Measurements from ENCODE around the gene PLBD2.

Gene PLBD2

DNA sequence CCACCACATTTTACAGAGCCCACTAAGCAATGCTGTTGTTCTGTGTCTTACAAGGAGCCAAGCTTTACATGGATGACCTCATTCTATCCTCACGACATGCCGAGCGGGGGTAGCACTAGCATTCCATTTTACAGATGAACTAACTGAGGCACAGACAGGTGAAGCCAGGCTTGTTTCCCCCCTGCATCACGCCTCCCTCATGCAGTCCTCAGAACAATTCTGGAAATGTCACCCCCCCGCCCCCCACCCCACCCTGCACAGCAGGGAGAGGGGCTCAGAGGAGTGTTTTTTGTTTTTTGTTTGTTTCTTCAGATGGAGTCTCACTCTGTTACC, 25.0 kb upstream of the PLBD2 start:
- TF ChIP-seq POLR2AphosphoS5 (IDR thresholded peaks at IDR 0.05; ENCODE audit: low read depth, low read length), result no peak
- TF ChIP-seq SIN3A (IDR thresholded peaks at IDR 0.05; ENCODE audit: borderline replicate concordance, insufficient read depth, low read length), result no peak
- TF ChIP-seq TAF1 (IDR thresholded peaks at IDR 0.05; ENCODE audit: borderline replicate concordance, insufficient read depth, low read length), result no peak
- TF ChIP-seq FOXP2 (optimal IDR thresholded peaks at IDR 0.05; ENCODE audit: borderline replicate concordance, extremely low read depth, extremely low read length, insufficient read depth), result no peak
- TF ChIP-seq, protein P1, sequence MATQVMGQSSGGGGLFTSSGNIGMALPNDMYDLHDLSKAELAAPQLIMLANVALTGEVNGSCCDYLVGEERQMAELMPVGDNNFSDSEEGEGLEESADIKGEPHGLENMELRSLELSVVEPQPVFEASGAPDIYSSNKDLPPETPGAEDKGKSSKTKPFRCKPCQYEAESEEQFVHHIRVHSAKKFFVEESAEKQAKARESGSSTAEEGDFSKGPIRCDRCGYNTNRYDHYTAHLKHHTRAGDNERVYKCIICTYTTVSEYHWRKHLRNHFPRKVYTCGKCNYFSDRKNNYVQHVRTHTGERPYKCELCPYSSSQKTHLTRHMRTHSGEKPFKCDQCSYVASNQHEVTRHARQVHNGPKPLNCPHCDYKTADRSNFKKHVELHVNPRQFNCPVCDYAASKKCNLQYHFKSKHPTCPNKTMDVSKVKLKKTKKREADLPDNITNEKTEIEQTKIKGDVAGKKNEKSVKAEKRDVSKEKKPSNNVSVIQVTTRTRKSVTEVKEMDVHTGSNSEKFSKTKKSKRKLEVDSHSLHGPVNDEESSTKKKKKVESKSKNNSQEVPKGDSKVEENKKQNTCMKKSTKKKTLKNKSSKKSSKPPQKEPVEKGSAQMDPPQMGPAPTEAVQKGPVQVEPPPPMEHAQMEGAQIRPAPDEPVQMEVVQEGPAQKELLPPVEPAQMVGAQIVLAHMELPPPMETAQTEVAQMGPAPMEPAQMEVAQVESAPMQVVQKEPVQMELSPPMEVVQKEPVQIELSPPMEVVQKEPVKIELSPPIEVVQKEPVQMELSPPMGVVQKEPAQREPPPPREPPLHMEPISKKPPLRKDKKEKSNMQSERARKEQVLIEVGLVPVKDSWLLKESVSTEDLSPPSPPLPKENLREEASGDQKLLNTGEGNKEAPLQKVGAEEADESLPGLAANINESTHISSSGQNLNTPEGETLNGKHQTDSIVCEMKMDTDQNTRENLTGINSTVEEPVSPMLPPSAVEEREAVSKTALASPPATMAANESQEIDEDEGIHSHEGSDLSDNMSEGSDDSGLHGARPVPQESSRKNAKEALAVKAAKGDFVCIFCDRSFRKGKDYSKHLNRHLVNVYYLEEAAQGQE (IDR thresholded peaks at IDR 0.05; ENCODE audit: insufficient read depth in 1 of 2, low read depth in 2 of 2, low read length in 2 of 2), result no peak

DNA sequence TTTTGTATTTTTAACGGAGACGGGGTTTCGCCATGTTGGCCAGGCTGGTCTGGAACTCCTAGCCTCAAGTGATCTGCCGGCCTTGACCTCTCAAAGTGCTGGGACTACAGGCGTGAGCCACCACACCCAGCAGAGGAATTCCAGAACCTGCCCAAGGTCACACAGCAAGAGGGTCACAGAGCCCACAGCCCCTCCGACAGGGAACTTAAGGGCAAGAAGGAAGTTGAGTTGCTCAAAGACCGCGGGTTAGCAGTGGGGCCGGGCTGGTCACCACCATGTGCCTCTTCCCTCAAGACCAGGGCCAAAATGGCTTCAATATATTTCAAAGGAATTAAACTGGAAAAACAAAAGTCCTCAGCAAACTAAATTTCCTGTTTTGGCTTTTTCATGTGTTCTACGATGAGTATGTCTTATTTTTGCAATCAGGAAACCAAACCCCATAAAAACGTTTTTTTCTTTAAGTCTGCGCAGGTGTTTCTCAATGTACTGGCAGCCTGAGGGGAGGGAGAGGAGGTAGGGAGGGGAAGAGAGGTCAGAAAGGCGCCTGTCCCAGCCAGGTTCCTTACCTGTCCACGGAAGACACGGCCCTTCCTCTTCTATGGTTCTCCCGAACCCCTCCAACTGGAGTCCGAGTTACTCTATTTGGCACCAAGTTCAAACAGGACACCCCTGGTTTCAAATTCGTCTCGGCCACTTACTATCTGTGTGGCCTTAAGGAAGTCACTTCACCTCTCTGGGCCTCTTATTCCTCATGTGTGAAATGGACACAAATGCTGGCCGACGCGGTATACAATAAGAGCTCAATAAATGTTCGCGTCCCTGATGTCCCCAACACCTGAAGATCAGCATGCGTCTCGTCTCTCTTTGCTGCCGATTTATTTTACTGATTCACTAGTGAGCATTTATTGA, 24.3 kb upstream of the PLBD2 start:
- TF ChIP-seq, protein P1 (IDR thresholded peaks at IDR 0.05; ENCODE audit: insufficient read depth in 1 of 2, low read depth in 2 of 2, low read length in 2 of 2), result no peak
- TF ChIP-seq SIN3A (IDR thresholded peaks at IDR 0.05; ENCODE audit: borderline replicate concordance, insufficient read depth, low read length), result no peak
- no peak for TF ChIP-seq TAF1 (IDR thresholded peaks at IDR 0.05; ENCODE audit: borderline replicate concordance, insufficient read depth, low read length)
- TF ChIP-seq FOXP2 (optimal IDR thresholded peaks at IDR 0.05; ENCODE audit: borderline replicate concordance, extremely low read depth, extremely low read length, insufficient read depth), result no peak
- no peak for TF ChIP-seq POLR2AphosphoS5 (IDR thresholded peaks at IDR 0.05; ENCODE audit: low read depth, low read length)

DNA sequence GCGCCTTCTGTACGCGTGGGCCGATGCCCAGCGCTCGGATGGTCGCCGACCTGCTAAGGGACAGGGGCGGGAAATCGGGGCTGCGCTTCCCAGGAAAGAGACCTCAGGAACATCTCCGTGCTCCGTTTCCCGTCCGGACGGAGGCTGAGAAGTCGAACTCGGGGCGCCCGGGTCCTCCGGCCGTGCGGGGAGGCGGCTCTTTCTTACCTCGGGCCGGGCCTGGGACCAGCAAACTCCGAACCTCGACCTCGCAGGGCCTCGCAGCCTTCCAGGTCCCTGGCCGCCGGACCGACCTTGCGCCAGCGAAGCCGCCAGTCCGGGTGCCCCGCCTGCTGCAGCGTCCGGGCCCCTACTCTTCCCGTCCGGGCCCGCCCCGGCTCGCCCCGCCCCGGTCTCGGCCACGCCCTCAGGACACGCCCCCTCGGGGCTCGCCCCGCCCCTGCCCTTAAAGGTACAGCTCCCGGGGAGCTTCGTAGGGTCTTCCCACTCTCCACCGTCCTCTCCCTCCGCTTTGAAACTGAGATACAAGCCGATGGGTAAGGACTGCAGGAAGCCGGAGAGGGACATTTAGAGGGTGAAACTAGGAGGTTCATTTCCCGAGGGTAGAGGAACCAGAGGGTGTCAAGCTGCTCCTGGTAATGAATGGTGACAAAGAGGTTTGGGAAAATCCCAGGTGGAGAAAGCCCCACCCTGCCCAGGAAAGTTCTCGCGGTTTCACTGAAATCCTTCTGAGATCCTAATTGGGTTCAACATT, 23.4 kb upstream of the PLBD2 start, which contains the start of gene SLC8B1:
SLC8B1 (minus strand) TSS at position 324 of the 754 bp plus-strand sequence. CDS start 2,231 bp downstream, outside the sequence.
- TF ChIP-seq TAF1 (IDR thresholded peaks at IDR 0.05; ENCODE audit: borderline replicate concordance, insufficient read depth, low read length) (0 out of 2 replicates have a peak, but pooled peaks have one; percentile 30), SIN3A (IDR thresholded peaks at IDR 0.05; ENCODE audit: borderline replicate concordance, insufficient read depth, low read length) (no peak), POLR2AphosphoS5 (IDR thresholded peaks at IDR 0.05; ENCODE audit: low read depth, low read length) (peak; percentile 93), FOXP2 (optimal IDR thresholded peaks at IDR 0.05; ENCODE audit: borderline replicate concordance, extremely low read depth, extremely low read length, insufficient read depth) (peak; percentile 12)
- TF ChIP-seq, protein P1 (IDR thresholded peaks at IDR 0.05; ENCODE audit: insufficient read depth in 1 of 2, low read depth in 2 of 2, low read length in 2 of 2), result peak in 1 of 2 experiments; percentile 44; a peak in 1 of 4 replicates

DNA sequence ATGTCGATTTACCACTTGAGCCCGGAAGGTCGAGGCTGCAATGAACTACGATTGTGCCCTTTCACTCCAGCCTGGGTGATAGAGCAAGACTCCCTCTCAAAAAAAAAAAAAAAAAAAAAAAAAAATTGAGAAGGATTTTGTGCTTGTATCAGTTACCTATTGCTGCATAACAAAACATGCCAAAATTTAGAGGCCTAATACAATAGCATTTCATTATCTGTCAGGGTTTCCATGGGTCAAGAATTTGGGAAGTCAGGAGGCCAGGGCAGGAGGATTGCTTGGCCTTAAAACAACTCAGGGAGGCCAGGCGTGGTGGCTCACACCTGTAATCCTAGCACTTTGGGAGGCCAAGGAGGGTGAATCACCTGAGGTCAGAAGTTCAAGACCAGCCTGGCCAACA, 18.8 kb upstream of the PLBD2 start:
- no peak for TF ChIP-seq SIN3A (IDR thresholded peaks at IDR 0.05; ENCODE audit: borderline replicate concordance, insufficient read depth, low read length)
- no peak for TF ChIP-seq POLR2AphosphoS5 (IDR thresholded peaks at IDR 0.05; ENCODE audit: low read depth, low read length)
- TF ChIP-seq, protein P1 (IDR thresholded peaks at IDR 0.05; ENCODE audit: insufficient read depth in 1 of 2, low read depth in 2 of 2, low read length in 2 of 2), result no peak
